MM.1S (cell line): ENCODE data around the gene JAKMIP2.
"Not testable (repeated sequence)": the region's sequence is repeated elsewhere in the genome, so short reads cannot be mapped to it uniquely, and the experiment has no call there.

Experiments used
- DNase-seq: peaks from one replicate; pipeline ENCODE4 v3.0.0-alpha.2; 2015
- H2AFZ ChIP-seq: fragments of 300-600 bp; sonication (generic); 2 replicates; pipeline ENCODE4 v1.6.0; 2016; ENCODE audit warnings: antibody characterized with exemption, low read length
- H3F3A ChIP-seq: fragments of 300-600 bp; sonication (generic); 2 replicates; pipeline ENCODE4 v1.6.1; 2016; ENCODE audit warnings: mild to moderate bottlenecking, antibody characterized with exemption, low read length, moderate library complexity, mixed read lengths; ENCODE audit not compliant: insufficient read depth
- H3K27ac ChIP-seq: fragments of 300-600 bp; sonication (generic); 2 replicates; pipeline ENCODE4 v1.5.1; 2016; ENCODE audit warnings: mild to moderate bottlenecking, low read length
- H3K27me3 ChIP-seq: fragments of 300-600 bp; sonication (generic); replicated peaks from 2 replicates; pipeline ENCODE4 v1.6.0; 2016; ENCODE audit warnings: low read length; ENCODE audit not compliant: insufficient read depth
- H3K36me3 ChIP-seq: fragments of 300-600 bp; sonication (generic); replicated peaks from 2 replicates; pipeline ENCODE4 v1.6.1; 2016; ENCODE audit warnings: mild to moderate bottlenecking, low read length, mixed read lengths; ENCODE audit not compliant: insufficient read depth
- H3K4me1 ChIP-seq: fragments of 300-600 bp; sonication (generic); 2 replicates; pipeline ENCODE4 v1.6.1; 2016; ENCODE audit warnings: low read length, mixed read lengths
- H3K4me2 ChIP-seq: fragments of 300-600 bp; sonication (generic); 2 replicates; pipeline ENCODE4 v1.6.0; 2016; ENCODE audit warnings: low read depth, low read length
- H3K4me3 ChIP-seq: fragments of 300-600 bp; sonication (generic); 2 replicates; pipeline ENCODE4 v1.5.1; 2016; ENCODE audit warnings: low read length, mixed read lengths
- H3K79me2 ChIP-seq: fragments of 300-600 bp; sonication (generic); 2 replicates; pipeline ENCODE4 v1.6.1; 2016; ENCODE audit warnings: mixed run types, low read length, mixed read lengths
- H3K9ac ChIP-seq: fragments of 300-600 bp; sonication (generic); 2 replicates; pipeline ENCODE4 v1.6.1; 2016; ENCODE audit warnings: low read length, mixed read lengths
- H3K9me2 ChIP-seq: fragments of 300-600 bp; sonication (generic); replicated peaks from 2 replicates; pipeline ENCODE4 v1.6.1; 2016; ENCODE audit warnings: mild to moderate bottlenecking, low read length, mixed read lengths; ENCODE audit not compliant: insufficient read depth
- H3K9me3 ChIP-seq: fragments of 300-600 bp; sonication (generic); replicated peaks from 2 replicates; pipeline ENCODE4 v1.6.1; 2016; ENCODE audit warnings: mild to moderate bottlenecking, low read length, mixed read lengths; ENCODE audit not compliant: insufficient read depth
- H4K20me1 ChIP-seq: fragments of 300-600 bp; sonication (generic); 2 replicates; pipeline ENCODE4 v1.6.1; 2016; ENCODE audit warnings: mild to moderate bottlenecking, low read length, moderate library complexity, mixed read lengths; ENCODE audit not compliant: insufficient read depth
- CTCF ChIP-seq: fragments of 300-600 bp; sonication (generic); IDR thresholded peaks from 2 replicates; pipeline ENCODE4 v1.5.1; 2016; ENCODE audit warnings: antibody characterized with exemption, low read length, mixed read lengths
- EZH2 ChIP-seq: fragments of 300-600 bp; sonication (generic); optimal IDR thresholded peaks from 2 replicates; pipeline ENCODE3; 2017; ENCODE audit warnings: low read depth, mild to moderate bottlenecking, antibody characterized with exemption, low read length, mixed read lengths
- EZH2phosphoT487 ChIP-seq: fragments of 300-600 bp; sonication (generic); IDR thresholded peaks from 2 replicates; pipeline ENCODE4 v1.6.1; 2018; ENCODE audit warnings: antibody characterized with exemption, low read length

The JAKMIP2 gene

GRCh38 chr5:147731431-147732290 is 50.9 kb downstream of the JAKMIP2 start:
- H3K9me2 ChIP-seq: no peaks in the 10 kb centered on the region
- TF ChIP-seq EZH2phosphoT487 (no peak), CTCF (no peak), EZH2 (no peak)
- no peaks in the 10 kb centered on the region for H4K20me1 ChIP-seq
- no peaks in the 10 kb centered on the region for H3K36me3 ChIP-seq
- no peak for DNase-seq
- H3K27ac ChIP-seq: no peak overlapping the region
- no peaks in the 10 kb centered on the region for H3K9me3 ChIP-seq
- H3K79me2 ChIP-seq: peaks cover 7% of the 10 kb centered on the region; the same call in 1 of the 2 replicates
- H3K4me2 ChIP-seq: no peak overlapping the region
- H3F3A ChIP-seq: peaks cover 22% of the 10 kb centered on the region
- H2AFZ ChIP-seq: no peak overlapping the region
- H3K9ac ChIP-seq: no peak overlapping the region
- peaks cover 9% of the 10 kb centered on the region for H3K4me1 ChIP-seq
- no peaks in the 10 kb centered on the region for H3K27me3 ChIP-seq
- H3K4me3 ChIP-seq: no peak overlapping the region

- no peaks in the 10 kb centered on the region for H3K79me2 ChIP-seq
- no peak for DNase-seq
- no peaks in the 10 kb centered on the region for H3F3A ChIP-seq
- no peaks in the 10 kb centered on the region for H4K20me1 ChIP-seq
- no peak overlapping the region for H2AFZ ChIP-seq
- TF ChIP-seq EZH2 (no peak), EZH2phosphoT487 (no peak), CTCF (no peak)
- no peak overlapping the region for H3K27ac ChIP-seq
- H3K9me3 ChIP-seq: no peaks in the 10 kb centered on the region
- no peak overlapping the region for H3K4me2 ChIP-seq
- no peaks in the 10 kb centered on the region for H3K27me3 ChIP-seq
- no peaks in the 10 kb centered on the region for H3K36me3 ChIP-seq
- H3K4me1 ChIP-seq: no peaks in the 10 kb centered on the region
- H3K4me3 ChIP-seq: no peak overlapping the region
- no peaks in the 10 kb centered on the region for H3K9me2 ChIP-seq
- H3K9ac ChIP-seq: no peak overlapping the region
Measured at GRCh38 chr5:147727200-147727599, 55.3 kb downstream of the JAKMIP2 start.

- H3K9me3 ChIP-seq, H3K9me2 ChIP-seq, H3K79me2 ChIP-seq, H3K4me3 ChIP-seq, H3K4me1 ChIP-seq, H3K9ac ChIP-seq, H3F3A ChIP-seq, H3K4me2 ChIP-seq, H4K20me1 ChIP-seq, H3K27me3 ChIP-seq, H3K27ac ChIP-seq, DNase-seq, H2AFZ ChIP-seq, H3K36me3 ChIP-seq: not testable (repeated sequence)
Measured at GRCh38 chr5:147721191-147721960, 61.2 kb downstream of the JAKMIP2 start.
